ENCODE data around the gene PGM1. TPM values are rescaled to one million over a fixed set of nuclear protein-coding genes. Genes with fewer than 3 reads are reported as not detected.

The PGM1 gene
- total RNA-seq, 1 donor, result 62.2 TPM

- DNase-seq (ENCODE audit: low read depth), result no peak
- no peak for TF ChIP-seq CTCF (IDR thresholded peaks at IDR 0.05; ENCODE audit: insufficient read depth, low read depth, low read length)
- no peak overlapping the region for H3K4me3 ChIP-seq (ENCODE audit: low read depth, low read length)
Measured at GRCh38 chr1:63600248-63600647, 7.0 kb downstream of the PGM1 start.

- no peak for DNase-seq (ENCODE audit: low read depth)
- no peak for TF ChIP-seq CTCF (IDR thresholded peaks at IDR 0.05; ENCODE audit: insufficient read depth, low read depth, low read length)
- no peak overlapping the region for H3K4me3 ChIP-seq (ENCODE audit: low read depth, low read length)
Measured at GRCh38 chr1:63601061-63601460, 7.8 kb downstream of the PGM1 start.

GRCh38 chr1:63601463-63601862 is 8.3 kb downstream of the PGM1 start:
- no peak for TF ChIP-seq CTCF (IDR thresholded peaks at IDR 0.05; ENCODE audit: insufficient read depth, low read depth, low read length)
- no peak overlapping the region for H3K4me3 ChIP-seq (ENCODE audit: low read depth, low read length)
- no peak for DNase-seq (ENCODE audit: low read depth)

- no peak for TF ChIP-seq CTCF (IDR thresholded peaks at IDR 0.05; ENCODE audit: insufficient read depth, low read depth, low read length)
- DNase-seq (ENCODE audit: low read depth), result no peak
- no peak overlapping the region for H3K4me3 ChIP-seq (ENCODE audit: low read depth, low read length)
Measured at GRCh38 chr1:63601912-63602311, 8.7 kb downstream of the PGM1 start.

- no peak overlapping the region for H3K4me3 ChIP-seq (ENCODE audit: low read depth, low read length)
- TF ChIP-seq CTCF (IDR thresholded peaks at IDR 0.05; ENCODE audit: insufficient read depth, low read depth, low read length), result no peak
- no peak for DNase-seq (ENCODE audit: low read depth)
Measured at GRCh38 chr1:63602629-63603028, 9.4 kb downstream of the PGM1 start.

- H3K4me3 ChIP-seq (ENCODE audit: low read depth, low read length), result no peak overlapping the region
- no peak for TF ChIP-seq CTCF (IDR thresholded peaks at IDR 0.05; ENCODE audit: insufficient read depth, low read depth, low read length)
- no peak for DNase-seq (ENCODE audit: low read depth)
Measured at GRCh38 chr1:63603810-63604209, 10.6 kb downstream of the PGM1 start.

- no peak overlapping the region for H3K4me3 ChIP-seq (ENCODE audit: low read depth, low read length)
- no peak for TF ChIP-seq CTCF (IDR thresholded peaks at IDR 0.05; ENCODE audit: insufficient read depth, low read depth, low read length)
- no peak for DNase-seq (ENCODE audit: low read depth)
Measured at GRCh38 chr1:63607322-63607721, 14.1 kb downstream of the PGM1 start.

Measured in fibroblast of villous mesenchyme (primary cell).